AG09309 (cell line): Measurements from ENCODE around the gene HK2.
A peak's percentile ranks its signal among the peaks of the same experiment; 100 is the strongest.

Experiments
- DNase-seq: peaks from one replicate; pipeline ENCODE4 v3.0.0-alpha.2; 2010; ENCODE audit warnings: low read depth
- H3K4me3 ChIP-seq: 2 replicates; pipeline ENCODE4 v1.5.1; 2011; ENCODE audit warnings: mild to moderate bottlenecking, low read depth, low read length, moderate library complexity; ENCODE audit not compliant: control insufficient read depth
- CTCF ChIP-seq: IDR thresholded peaks from 2 replicates; pipeline ENCODE4 v1.5.1; 2011; ENCODE audit warnings: mild to moderate bottlenecking, low read depth, low read length, inconsistent platforms; ENCODE audit not compliant: insufficient read depth, control insufficient read depth; ENCODE audit errors: missing control alignments

Gene HK2

GRCh38 chr2:74835831-74836674 is 2.1 kb downstream of the HK2 start:
- peak; percentile 67 for TF ChIP-seq CTCF

GRCh38 chr2:74836675-74837401 is 2.9 kb downstream of the HK2 start:
- TF ChIP-seq CTCF, result no peak
- DNase-seq, result no peak
- no peak overlapping the region for H3K4me3 ChIP-seq

More at GRCh38 chr2:74835831-74836674, 2.1 kb downstream of the HK2 start:
- H3K4me3 ChIP-seq, result peak overlapping the region; percentile 87
- DNase-seq, result no peak

- DNase-seq, result no peak
- TF ChIP-seq CTCF, result no peak
- H3K4me3 ChIP-seq, result no peak overlapping the region
Observed at GRCh38 chr2:74841641-74842040, 7.7 kb downstream of the HK2 start.

GRCh38 chr2:74843433-74843832 is 9.5 kb downstream of the HK2 start:
- TF ChIP-seq CTCF, result no peak
- no peak overlapping the region for H3K4me3 ChIP-seq
- DNase-seq, result no peak

- H3K4me3 ChIP-seq, result no peak overlapping the region
- no peak for DNase-seq
- TF ChIP-seq CTCF, result no peak
Observed at GRCh38 chr2:74843899-74844298, 10.0 kb downstream of the HK2 start.

- no peak overlapping the region for H3K4me3 ChIP-seq
- no peak for TF ChIP-seq CTCF
- no peak for DNase-seq
Observed at GRCh38 chr2:74844752-74845151, 10.8 kb downstream of the HK2 start.
